Caki2 (cell line): ENCODE measurements around the gene TENM4. TPM values are rescaled to one million over a fixed set of nuclear protein-coding genes. Genes with fewer than 3 reads are reported as not detected.

Source experiments
- DNase-seq: peaks from one replicate; pipeline ENCODE4 v3.0.0-alpha.2; 2015; ENCODE audit warnings: low read depth
- in situ Hi-C: cut with HindIII; loops from 2 replicates; pipeline ENCODE4 v1.10.0; 2016; ENCODE audit warnings: low sequenced_read_pairs, low pct_unique_long_range_greater_than_20kb, mixed read lengths
- total RNA-seq: library from RNA; depleted of rRNA; stranded (reverse); fragments of >200 nt; shearing (Covaris generic); gene quantifications from 2 replicates; pipeline ENCODE4 v1.2.3, GENCODE V29; 2014; ENCODE audit warnings: low replicate concordance

Gene TENM4
- total RNA-seq, 1 experiment from 2014 or later = 0.17 TPM

DNA sequence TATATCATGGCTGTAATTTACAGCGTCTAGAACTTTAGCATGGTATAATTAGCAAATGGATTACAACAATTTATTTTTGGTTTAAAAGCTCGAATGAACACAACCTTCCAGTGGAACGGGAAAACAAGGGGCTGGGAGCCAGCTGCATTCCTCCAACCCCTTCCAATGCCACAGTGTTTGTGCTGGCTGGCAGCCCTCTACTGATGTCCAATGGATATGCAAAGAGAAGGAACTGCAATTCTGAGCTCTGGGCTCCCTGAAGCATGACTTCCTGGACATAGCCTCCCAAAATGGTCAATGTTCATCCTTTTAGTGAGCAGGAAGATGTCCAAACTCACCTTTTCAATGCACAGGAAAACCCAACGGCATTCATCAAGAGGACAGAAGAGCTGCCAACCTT lies 288.3 kb downstream of the TENM4 start:
- no peak for DNase-seq
- in situ Hi-C loops = no loop called here

DNA sequence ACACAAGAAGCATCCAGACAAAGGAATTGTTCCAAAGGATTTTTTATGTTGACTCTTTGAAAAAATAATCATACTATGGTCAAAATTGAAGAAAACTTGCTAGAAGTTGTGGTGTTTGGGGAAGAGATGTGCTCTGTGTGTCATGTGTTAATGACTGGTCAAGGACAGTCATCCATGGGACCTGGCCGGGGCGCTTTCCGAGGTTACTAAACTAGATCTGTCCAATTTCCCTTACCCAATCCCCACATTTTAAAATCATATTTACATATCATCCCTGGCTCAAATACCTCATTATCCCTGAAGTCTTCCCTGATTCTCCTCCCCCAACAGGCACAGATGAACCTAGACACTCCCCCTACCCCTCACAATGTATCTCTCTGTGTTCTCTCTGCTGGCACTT lies 289.4 kb downstream of the TENM4 start:
- DNase-seq = no peak
- in situ Hi-C loops = no loop called here

DNA sequence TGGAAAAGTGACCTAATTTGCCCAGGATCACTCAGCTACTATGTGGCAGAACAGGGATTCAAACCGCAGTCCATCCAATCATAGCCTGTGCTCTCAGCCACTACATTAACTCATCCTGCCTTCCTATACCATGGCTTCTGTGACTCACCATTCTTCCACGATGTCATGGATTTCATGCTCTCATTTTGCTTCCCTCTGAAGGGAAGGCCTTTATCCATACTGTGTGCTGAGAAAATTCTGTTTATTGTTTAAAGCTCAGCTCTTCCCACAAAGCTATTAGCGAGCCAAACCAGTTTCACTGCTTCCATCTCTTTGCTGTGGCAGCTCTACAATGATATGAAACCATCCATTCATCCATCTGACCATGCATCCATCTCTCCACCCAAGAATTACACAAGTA lies 289.9 kb downstream of the TENM4 start:
- in situ Hi-C loops = no loop called here
- no peak for DNase-seq

DNA sequence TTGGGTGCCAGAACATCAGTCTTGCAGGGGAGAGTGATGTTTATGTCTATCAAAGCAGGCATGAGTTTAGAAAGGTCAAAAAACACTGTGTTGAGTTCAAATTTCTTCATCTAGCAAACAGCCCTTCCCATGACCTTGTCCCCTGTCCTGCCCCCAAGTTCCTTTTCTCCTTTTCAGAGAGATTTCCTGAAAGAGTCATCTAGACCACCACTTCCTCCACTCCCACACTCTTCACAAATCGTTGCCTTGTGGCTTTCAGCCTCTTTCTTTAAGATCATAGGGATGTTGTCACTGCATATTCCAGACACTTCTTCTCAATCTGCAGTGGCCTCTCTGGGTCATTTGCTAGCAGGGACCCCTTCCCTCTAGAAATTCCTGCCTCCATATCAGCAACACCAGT lies 290.5 kb downstream of the TENM4 start:
- in situ Hi-C loops = no loop called here
- DNase-seq = no peak

DNA sequence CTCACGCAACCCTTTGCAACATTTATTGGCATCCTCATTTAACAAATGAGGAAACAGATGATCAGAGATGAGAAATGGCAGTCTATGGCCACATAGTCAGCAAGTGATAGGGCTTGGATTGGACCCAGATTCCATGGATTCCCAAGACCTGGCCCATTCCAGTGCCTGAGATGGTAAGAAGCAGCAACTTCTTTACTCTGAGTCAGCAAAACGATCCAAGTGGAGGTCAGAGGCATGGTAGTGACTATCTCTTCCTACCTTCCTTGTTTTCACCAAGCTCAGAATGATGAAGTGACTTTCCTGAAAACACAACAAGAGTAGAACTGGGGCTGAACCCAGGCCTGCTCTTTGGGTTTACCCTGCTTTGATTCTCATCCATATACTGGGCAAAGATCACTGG lies 293.1 kb downstream of the TENM4 start:
- in situ Hi-C loops = no loop called here
- no peak for DNase-seq

DNA sequence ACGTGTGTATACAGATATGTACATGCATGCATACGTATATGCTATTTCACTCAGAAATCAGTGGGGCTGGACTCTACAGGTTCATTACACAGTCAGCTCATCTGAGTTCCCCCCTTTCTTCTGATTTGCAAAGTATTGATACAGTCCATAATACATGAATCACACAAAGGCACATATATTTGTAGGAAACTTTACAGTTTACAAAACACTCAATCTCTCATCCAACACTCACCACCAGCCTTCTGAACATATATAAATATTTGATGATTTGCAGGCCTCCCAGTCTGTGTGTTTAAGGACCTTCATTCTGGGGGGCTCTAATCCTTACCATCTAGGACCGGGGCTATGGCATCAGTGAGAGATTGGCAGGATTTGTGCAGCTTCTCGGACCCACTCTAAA lies 293.8 kb downstream of the TENM4 start:
- in situ Hi-C loops = no loop called here
- DNase-seq = no peak

DNA sequence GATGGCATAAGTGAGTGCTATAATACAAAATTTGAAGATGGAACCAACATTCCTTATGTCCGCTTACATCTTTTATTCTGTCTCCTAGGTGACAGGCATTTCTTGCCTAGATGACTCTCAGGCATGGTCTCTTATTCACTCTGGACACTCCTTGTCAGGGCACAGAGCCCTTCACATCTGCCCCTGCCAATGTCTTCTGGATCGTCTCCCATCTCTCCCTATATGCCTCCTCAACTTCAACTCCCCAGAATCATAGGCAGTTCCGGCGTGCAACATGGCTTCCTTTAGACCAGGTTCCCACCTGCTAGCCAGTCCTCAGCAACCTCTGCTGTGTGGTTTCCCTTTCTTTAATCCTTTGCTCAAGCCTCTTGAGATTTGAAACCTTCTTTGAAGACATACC lies 300.9 kb downstream of the TENM4 start:
- DNase-seq = no peak
- in situ Hi-C loops = no loop called here

DNA sequence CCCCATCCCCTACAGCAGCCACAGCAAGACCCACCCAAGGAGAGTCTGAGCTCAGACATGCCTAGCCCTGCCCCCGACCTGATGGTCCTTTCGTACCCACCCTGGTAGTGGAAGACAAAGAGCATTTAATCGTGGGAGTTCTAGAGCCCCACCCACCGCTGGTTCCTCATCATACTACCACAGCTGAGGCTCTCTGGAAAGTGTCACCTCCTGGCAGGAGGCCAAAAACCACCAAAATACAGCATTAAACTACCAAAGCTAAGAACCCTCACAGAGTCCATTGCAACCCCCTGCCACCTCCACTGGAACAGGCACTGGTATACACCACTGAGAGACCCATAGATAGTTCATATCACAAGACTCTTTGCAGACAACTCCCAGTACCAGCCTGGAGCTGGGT lies 311.1 kb downstream of the TENM4 start:
- in situ Hi-C loops = no loop called here
- DNase-seq = no peak

DNA sequence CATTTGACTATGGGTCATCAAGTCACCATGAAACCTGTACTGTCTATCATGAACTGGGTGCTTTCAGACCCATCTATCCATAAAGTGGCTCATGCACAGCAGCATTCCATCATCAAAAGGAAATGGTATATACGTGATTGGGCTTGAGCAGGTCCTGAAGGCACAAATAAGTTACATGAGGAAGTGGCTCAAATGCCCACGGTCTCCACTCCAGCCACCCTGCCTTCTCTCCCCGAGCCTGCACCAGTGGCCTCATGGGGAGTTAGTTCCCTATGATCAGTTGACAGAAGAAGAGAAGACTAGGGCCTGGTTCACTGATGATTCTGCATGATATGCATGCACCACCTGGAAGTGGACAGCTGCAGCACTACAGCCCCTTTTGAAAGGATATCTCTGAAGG lies 312.5 kb downstream of the TENM4 start:
- in situ Hi-C loops = no loop called here
- DNase-seq = no peak

DNA sequence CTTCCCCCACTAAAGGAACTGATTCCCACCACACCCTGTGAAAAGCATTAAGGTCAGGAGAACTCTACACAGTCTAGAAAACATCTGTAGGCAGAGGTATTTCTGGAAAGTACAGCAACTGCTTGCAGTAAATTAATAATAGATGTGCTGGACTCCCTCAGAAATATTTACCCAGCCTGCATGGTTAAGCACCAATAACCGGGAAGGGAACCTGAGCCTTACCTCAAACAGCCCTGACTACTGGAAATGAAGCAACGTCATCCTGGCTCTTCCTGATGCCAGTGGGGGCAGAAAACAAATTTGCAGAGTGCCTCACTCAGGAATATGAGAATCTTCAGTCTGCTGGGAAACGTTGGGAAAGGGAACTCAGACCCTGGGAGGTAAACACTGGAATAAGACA lies 318.1 kb downstream of the TENM4 start:
- no peak for DNase-seq
- in situ Hi-C loops = no loop called here

DNA sequence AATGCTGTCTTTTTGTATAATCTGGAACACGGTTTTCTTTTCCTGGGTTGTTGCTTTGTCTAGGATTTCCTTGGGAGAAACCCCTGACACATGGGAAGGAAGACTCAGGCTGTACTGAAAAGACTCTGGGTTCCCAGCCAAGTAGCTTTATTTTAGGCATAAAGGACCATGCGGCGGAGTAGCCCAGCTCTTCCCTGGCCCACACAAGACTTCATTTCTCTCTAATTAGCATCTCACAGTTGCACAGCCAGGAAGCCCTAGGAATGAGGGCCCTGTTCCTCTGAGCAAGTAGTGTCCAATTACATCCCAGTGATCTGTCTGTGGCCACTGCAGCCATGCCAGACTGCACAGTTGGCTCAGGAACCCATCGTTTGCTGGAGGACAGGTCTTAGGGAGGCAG lies 319.5 kb downstream of the TENM4 start:
- in situ Hi-C loops = no loop called here
- no peak for DNase-seq

DNA sequence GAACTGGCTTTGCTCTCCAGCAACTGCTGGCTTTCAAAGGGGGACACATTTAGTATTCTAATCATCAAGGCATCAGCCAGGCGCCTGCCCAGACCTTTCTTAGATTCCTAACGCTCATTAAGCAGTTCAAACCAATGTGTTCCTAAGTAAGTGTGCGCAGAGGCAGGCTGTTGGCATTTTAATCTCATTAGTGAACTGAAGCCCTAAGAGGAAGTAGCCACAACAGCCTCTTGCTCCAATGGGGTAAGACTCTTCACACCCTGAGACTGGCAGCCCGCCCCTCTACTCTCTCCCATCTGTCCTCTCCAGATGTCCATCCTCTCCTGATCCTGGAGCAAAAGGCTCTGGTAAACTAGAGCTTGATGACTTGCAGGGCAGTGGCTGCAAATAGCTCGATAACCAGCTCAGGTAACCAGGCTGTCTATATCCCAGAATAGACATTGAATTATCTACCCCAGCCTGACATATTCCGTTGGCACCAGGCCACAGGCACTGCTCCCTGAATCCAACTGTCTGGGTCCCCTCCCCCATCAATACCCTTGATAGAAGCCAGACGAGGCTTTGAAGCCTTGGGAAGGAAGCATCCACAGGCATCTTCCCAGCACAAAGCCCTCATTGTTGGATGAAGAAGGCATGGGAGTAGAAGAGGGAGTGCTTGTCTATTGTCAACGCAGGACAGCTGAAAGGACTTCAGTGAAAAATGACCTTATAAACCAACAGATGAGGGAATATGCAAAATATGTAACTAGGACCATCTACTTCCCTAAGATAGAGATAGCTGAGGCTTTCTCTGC lies 321.1 kb downstream of the TENM4 start:
- DNase-seq = no peak
- in situ Hi-C loops = no loop called here

DNA sequence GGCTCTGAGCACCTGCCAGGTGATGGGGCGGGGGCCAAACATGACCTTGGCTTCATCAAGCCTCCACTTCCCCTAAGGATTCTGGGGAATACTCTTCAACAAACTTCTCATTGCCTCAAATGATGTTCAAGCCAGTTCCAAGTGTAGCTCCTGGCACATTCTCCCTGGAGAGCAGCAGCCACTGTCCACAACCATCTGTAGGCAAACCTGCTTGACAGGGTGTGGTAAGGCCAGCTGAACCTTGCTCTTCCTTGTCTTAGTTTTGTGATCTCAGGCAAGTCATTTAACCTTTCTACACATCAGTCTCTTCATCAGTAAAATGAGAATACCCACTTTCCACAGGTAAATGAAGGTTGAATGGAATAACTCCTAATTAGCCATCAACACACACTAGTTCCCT lies 323.3 kb downstream of the TENM4 start:
- in situ Hi-C loops = no loop called here

DNA sequence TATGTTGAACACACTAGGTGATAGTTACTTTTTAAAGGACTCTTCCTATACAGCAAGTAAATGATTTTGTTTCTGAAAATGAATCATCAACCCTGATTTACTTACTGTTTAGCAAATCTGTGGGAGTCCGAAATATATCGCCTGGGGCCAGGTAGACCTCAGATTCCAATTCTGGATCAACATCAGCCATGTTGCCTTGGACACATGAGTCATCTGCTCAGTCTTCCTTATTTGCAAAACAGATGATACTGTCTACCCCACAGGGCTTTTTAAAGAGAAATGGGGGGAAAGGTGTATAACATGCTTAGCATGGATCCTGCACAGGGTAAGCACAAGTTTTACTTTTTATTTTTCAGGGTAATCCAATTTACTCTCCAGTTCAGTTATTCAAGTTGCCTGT lies 324.2 kb downstream of the TENM4 start:
- in situ Hi-C loops = no loop called here
- DNase-seq = no peak

More for the DNA sequence above, 323.3 kb downstream of the TENM4 start:
- no peak for DNase-seq

DNA sequence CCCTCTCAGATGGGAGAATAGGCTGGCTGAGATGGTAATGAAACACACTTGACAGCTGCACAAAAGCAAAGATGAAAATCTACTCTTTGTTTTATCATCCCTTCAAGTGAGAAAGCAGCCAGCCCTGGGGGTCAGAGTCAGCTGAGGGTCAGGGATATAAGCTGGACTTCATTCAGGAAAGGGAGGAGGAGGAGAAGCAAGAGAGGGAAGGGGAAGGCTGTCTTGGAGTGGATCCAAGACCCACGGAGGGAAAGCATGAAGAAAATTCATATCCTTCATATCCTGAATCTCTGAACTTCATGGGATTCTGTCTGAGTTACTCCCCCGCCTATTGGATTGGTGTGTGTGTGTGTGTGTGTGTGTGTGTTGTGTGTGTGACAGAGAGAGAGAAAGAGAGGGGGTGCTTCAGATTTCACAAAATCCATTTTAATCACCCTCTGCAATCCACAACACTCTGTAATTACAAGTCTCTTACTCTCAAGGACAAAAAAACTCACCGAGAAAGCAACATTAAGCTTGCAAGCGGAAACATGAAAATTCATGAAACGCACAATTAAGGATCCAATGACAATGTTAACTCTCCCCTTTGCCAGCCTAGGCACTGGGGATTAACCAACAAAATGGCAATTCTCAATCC lies 327.7 kb downstream of the TENM4 start:
- in situ Hi-C loops = no loop called here
- no peak for DNase-seq

DNA sequence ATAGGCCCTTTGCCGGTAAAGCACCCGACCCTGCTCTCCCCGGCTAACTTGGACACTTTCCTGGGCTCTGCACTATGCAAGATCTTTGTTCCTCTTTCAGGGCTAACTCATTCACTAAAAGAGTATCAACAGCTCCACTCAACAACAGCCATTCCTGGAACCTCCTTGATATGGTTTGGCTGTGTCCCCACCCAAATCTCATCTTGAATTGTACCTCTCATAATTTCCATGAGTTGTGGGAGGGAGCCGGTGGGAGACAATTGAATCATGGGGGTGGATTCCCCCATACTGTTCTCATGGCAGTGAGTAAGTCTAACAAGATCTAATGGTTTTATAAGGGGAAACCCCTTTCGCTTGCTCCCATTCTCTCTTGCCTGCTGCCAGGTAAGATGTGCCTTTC lies 330.0 kb downstream of the TENM4 start:
- DNase-seq = no peak
- in situ Hi-C loops = no loop called here

DNA sequence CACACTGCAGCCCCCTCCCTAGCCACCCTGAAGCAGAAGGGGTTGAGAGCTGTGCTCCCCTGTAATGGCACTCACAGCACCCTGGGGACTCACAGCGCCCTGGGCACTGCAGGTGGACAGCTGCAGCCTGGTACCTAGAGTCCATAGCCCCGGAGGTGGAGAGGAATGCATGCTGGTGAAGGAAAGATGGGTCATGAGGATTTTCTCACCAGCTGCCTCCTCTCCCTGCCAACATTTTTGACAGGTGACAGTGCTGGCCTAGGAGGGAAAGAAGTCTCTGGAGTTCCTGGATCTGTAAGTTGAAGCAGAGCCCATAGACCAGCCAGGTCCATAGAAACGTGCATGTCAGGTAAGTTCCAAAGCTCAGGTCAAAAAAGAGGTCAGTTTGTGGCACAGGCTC lies 330.5 kb downstream of the TENM4 start:
- in situ Hi-C loops = no loop called here
- no peak for DNase-seq

DNA sequence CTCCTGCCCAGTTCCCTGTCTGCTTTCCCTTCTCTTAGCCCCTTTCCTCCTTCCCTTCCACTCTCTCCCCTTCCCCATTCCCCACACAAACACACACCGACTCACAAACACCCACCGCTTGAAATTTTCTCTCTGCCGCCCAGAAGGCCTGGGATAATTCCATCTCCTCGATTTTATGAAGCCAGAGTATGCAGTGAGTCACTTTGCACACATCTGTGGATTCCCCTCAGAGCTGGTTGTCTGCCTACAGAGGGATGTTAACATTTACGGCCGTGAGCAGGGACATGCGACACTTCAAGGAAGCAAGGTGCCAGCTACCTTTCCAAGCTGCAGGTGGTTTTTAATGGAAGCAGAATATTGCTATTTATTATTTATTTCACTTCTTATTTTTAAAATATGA lies 332.0 kb downstream of the TENM4 start:
- in situ Hi-C loops = no loop called here
- no peak for DNase-seq

DNA sequence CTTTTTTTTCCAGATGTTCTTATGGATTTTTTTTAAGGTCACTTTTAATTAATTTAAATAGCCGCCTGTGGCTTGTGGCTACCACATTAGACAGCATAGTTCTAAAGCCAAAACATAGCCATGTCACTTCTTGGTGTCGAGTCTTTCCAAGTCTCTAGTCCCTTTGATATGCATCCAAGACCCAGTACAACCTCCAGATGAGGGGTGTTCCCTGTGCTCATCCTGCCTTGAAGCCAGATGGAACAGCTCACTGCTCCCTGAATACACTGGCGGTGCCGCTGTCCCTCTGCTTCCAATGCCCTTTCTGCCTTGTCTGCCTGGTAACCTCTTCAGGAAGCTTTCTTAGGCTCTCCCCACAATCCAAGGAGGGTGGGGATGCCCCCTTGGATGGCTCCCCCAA lies 338.0 kb downstream of the TENM4 start:
- DNase-seq = no peak
- in situ Hi-C loops = no loop called here

DNA sequence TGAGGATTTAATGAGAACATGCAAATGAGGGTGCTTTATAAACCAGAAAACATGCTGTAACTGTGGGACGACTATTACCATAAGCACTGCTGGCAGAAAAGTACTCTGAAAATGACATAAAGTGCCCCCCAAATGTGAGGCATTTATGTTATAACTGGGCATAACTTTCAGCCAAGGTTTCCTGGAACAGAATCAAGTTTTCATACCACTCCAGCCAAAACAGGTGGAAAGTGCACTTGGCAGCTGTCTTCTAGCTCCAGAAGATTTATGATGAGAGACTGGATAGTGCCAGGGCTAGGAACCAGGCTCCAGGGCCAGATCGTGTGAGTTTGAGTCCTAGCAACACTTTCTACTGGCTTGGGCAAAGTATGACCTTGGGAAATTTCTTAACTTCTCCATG lies 339.2 kb downstream of the TENM4 start:
- in situ Hi-C loops = no loop called here
- DNase-seq = no peak
